OCI-LY3 (cell line): ENCODE results near the gene ERICH3.

Experiments used
- H2AFZ ChIP-seq: fragments of 200-600, 300-600 bp; shearing (Covaris generic); 2 replicates; pipeline ENCODE4 v1.6.0; 2014; ENCODE audit warnings: antibody characterized with exemption, low read depth, low read length
- H3K27ac ChIP-seq: fragments of 200-600, 300-600 bp; sonication (generic); 2 replicates; pipeline ENCODE4 v1.5.1; 2014; ENCODE audit warnings: mild to moderate bottlenecking, low read length, moderate library complexity, mixed read lengths
- H3K27me3 ChIP-seq: fragments of 200-600, 300-600 bp; sonication (generic); 2 replicates; pipeline ENCODE4 v1.6.1; 2014; ENCODE audit warnings: low read depth, low read length, mixed read lengths
- H3K36me3 ChIP-seq: fragments of 200-600, 300-600 bp; sonication (generic); replicated peaks from 2 replicates; pipeline ENCODE3; 2014; ENCODE audit warnings: low read depth, low read length, mixed read lengths
- H3K4me1 ChIP-seq: fragments of 300-600, 200-600 bp; sonication (generic); 2 replicates; pipeline ENCODE4 v1.6.1; 2014; ENCODE audit warnings: low read length, mixed read lengths
- H3K4me2 ChIP-seq: fragments of 200-600, 300-600 bp; sonication (generic); 2 replicates; pipeline ENCODE4 v1.6.1; 2014; ENCODE audit warnings: low read length, mixed read lengths
- H3K4me3 ChIP-seq: fragments of 300-600, 200-600 bp; sonication (generic); 2 replicates; pipeline ENCODE4 v1.5.1; 2014; ENCODE audit warnings: antibody characterized with exemption, mild to moderate bottlenecking, low read length, moderate library complexity
- H3K79me2 ChIP-seq: fragments of 300-600, 200-600 bp; shearing (Covaris generic); 2 replicates; pipeline ENCODE4 v1.6.1; 2014; ENCODE audit warnings: mild to moderate bottlenecking, low read length, mixed read lengths
- H3K9ac ChIP-seq: fragments of 300-600, 200-600 bp; shearing (Covaris generic); 2 replicates; pipeline ENCODE4 v1.6.0; 2014; ENCODE audit warnings: mild to moderate bottlenecking, low read length, moderate library complexity
- H3K9me3 ChIP-seq: fragments of 200-600, 300-600 bp; shearing (Covaris generic); 2 replicates; pipeline ENCODE4 v1.6.1; 2014; ENCODE audit warnings: low read length, mixed read lengths; ENCODE audit not compliant: insufficient read depth
- H4K20me1 ChIP-seq: fragments of 200-600, 300-600 bp; sonication (generic); 2 replicates; pipeline ENCODE4 v1.6.1; 2016; ENCODE audit warnings: low read length, mixed read lengths; ENCODE audit not compliant: insufficient read depth
- EZH2phosphoT487 ChIP-seq: fragments of 200-600 bp; shearing (Covaris generic); IDR thresholded peaks from 2 replicates; pipeline ENCODE4 v1.6.1; 2018; ENCODE audit warnings: antibody characterized with exemption, mixed run types, low read depth
- TF ChIP-seq, protein P1 (sequence below): fragments of 200-600, 300-600 bp; sonication (generic); IDR thresholded peaks from 2 replicates; pipeline ENCODE4 v1.5.1; 2014; ENCODE audit warnings: antibody characterized with exemption, low read length, low read depth

The ERICH3 gene

DNA sequence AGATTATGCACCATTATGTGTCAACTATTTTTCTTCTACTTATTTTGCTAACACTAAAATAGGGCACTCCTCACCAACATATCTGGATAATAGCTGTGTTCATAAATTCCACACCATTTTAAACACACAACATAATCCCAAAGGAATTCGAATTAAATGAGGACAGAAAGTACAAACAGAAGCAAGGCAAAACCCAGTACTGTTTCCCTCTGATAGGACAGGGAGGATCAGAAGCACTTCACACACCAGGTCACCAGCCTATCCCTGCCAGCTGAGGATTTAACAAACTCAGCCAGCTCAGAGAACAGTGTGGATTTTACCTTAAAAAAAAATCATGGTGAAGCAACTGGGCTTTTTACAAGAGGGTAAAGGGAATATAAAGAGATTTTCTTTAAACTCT, 39.3 kb upstream of the ERICH3 start:
- Histone ChIP-seq H2AFZ (no peak overlapping the region), H3K4me3 (no peak overlapping the region), H3K4me1 (no peaks in the 10 kb centered on the region), H3K36me3 (no peaks in the 10 kb centered on the region), H3K9me3 (no peaks in the 10 kb centered on the region), H3K4me2 (no peak overlapping the region), H3K79me2 (no peaks in the 10 kb centered on the region), H3K27me3 (no peaks in the 10 kb centered on the region), H4K20me1 (no peaks in the 10 kb centered on the region), H3K9ac (no peak overlapping the region), H3K27ac (no peak overlapping the region)
- no peak for TF ChIP-seq EZH2phosphoT487
- TF ChIP-seq, protein P1, sequence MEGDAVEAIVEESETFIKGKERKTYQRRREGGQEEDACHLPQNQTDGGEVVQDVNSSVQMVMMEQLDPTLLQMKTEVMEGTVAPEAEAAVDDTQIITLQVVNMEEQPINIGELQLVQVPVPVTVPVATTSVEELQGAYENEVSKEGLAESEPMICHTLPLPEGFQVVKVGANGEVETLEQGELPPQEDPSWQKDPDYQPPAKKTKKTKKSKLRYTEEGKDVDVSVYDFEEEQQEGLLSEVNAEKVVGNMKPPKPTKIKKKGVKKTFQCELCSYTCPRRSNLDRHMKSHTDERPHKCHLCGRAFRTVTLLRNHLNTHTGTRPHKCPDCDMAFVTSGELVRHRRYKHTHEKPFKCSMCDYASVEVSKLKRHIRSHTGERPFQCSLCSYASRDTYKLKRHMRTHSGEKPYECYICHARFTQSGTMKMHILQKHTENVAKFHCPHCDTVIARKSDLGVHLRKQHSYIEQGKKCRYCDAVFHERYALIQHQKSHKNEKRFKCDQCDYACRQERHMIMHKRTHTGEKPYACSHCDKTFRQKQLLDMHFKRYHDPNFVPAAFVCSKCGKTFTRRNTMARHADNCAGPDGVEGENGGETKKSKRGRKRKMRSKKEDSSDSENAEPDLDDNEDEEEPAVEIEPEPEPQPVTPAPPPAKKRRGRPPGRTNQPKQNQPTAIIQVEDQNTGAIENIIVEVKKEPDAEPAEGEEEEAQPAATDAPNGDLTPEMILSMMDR, result no peak

DNA sequence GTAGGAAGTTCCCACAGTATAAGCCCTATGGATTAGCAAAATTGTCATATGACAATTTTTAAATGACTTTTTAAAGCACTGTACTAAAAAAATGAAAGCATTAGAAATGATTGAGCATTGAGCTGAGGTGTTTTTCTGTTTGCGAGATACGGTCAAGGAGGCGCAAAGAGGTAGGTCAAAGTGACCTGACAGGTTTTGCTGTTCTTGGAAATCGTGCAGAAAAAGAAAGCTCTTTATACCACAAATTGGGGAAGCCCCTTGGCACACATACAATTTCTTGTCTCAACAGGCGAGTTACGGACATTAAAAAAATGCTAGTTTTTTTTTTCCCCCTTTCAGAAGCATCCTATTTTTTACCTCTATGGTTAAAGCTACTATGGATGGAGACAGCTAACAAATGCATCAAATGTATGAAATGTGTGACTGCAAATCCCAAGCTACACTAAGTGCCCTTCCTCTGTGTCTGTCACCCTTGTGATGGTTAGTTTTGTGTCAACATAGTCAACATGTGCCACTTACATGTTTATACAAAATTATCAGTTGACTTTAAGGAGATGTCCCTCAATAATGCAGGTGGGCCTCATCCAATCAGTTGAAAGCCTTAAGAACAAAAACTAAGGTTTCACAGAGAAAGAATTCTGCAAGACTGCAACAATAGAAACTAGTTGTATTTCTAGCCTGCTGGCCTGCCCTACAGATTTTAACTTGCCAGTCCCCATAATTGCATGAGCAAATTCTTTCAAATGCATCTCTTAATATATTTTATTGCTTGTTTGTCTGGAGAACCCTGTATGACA, 30.0 kb upstream of the ERICH3 start:
- Histone ChIP-seq H3K9me3 (no peaks in the 10 kb centered on the region), H3K36me3 (peaks cover 2% of the 10 kb centered on the region), H3K9ac (no peak overlapping the region), H3K27ac (no peak overlapping the region), H3K4me1 (peaks cover 30% of the 10 kb centered on the region), H3K79me2 (no peaks in the 10 kb centered on the region), H3K27me3 (no peaks in the 10 kb centered on the region), H2AFZ (no peak overlapping the region), H3K4me2 (0 out of 2 replicates have a peak overlapping the region, but pooled peaks have one; percentile 51), H3K4me3 (no peak overlapping the region), H4K20me1 (no peaks in the 10 kb centered on the region)
- no peak for TF ChIP-seq EZH2phosphoT487
- TF ChIP-seq, protein P1, result no peak

DNA sequence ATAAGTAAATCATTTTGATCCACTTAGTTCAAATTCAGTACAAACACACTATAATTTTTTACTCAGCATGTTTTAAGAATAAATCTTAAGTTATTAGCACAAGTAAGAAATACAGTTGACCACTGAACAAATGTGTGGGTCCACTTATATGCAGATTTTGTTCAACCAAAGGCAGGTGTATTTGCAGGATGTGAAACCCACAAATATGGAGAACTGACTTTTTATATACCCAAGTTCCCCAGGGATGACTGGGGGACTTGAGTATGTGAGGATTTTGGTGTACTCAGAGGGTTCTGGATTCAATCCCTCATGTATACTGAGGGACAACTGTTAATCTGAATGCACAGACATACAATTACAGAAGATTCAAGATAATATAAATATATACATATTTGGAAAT, 25.7 kb upstream of the ERICH3 start:
- H3K4me1 ChIP-seq, result peaks cover 38% of the 10 kb centered on the region
- H3K36me3 ChIP-seq, result peaks cover 2% of the 10 kb centered on the region
- no peak for TF ChIP-seq EZH2phosphoT487
- TF ChIP-seq, protein P1, result no peak
- no peaks in the 10 kb centered on the region for H3K9me3 ChIP-seq
- no peak overlapping the region for H3K27ac ChIP-seq
- H2AFZ ChIP-seq, result no peak overlapping the region
- H3K4me3 ChIP-seq, result no peak overlapping the region
- 0 out of 2 replicates have a peak overlapping the region, but pooled peaks have one; percentile 25 for H3K4me2 ChIP-seq
- H3K27me3 ChIP-seq, result no peaks in the 10 kb centered on the region
- no peaks in the 10 kb centered on the region for H4K20me1 ChIP-seq
- H3K79me2 ChIP-seq, result no peaks in the 10 kb centered on the region
- no peak overlapping the region for H3K9ac ChIP-seq

DNA sequence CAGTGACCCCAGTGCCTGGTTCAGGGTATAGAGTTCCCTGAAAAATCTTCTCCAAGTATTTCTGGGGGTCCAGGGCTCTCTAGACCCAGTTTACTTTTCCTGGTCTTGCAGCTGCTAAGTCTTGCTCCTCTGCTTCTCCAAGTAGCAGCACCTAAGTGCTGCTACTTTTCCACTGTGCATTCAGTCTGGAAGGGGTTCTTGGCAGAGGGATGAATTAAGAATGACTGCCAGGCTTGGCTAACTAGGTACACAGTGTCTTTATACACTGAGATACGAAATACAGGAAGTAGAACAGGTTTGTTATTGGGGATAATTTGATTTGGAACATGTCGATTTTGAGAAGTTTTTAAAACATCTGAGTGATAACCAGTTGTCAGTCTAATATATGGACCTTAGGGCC, 24.2 kb upstream of the ERICH3 start:
- no peak overlapping the region for H3K27ac ChIP-seq
- no peaks in the 10 kb centered on the region for H4K20me1 ChIP-seq
- no peak overlapping the region for H3K4me3 ChIP-seq
- no peaks in the 10 kb centered on the region for H3K36me3 ChIP-seq
- H3K79me2 ChIP-seq, result no peaks in the 10 kb centered on the region
- H3K4me1 ChIP-seq, result peaks cover 31% of the 10 kb centered on the region
- H3K9me3 ChIP-seq, result no peaks in the 10 kb centered on the region
- H3K27me3 ChIP-seq, result no peaks in the 10 kb centered on the region
- no peak overlapping the region for H2AFZ ChIP-seq
- H3K4me2 ChIP-seq, result no peak overlapping the region
- TF ChIP-seq, protein P1, result no peak
- no peak for TF ChIP-seq EZH2phosphoT487
- no peak overlapping the region for H3K9ac ChIP-seq
